GM19438 (cell line): ENCODE measurements around the gene FHL3.

ENCODE experiments used
- ATAC-seq: cut with Tn5 transposase; IDR thresholded peaks from one replicate; pipeline ENCODE4 v1.9.1; 2021; ENCODE audit warnings: low read depth; ENCODE audit not compliant: unreplicated experiment

The FHL3 gene

GRCh38 chr1:38014724-38015424, 9.6 kb upstream of the FHL3 start:
- no peak for ATAC-seq

GRCh38 chr1:38014171-38014570, 8.9 kb upstream of the FHL3 start:
- no peak for ATAC-seq

- ATAC-seq = no peak
These were observed 7.9 kb upstream of the FHL3 start for GRCh38 chr1:38013227-38013622.

GRCh38 chr1:38012363-38013226, 7.3 kb upstream of the FHL3 start, which contains the start of gene UTP11:
TSS of gene UTP11 (plus strand) at chr1:38012734. CDS start at chr1:38012803, 69 bp downstream.
- peak; percentile 92 for ATAC-seq

GRCh38 chr1:38009841-38010180, 4.5 kb upstream of the FHL3 start:
- ATAC-seq = no peak

GRCh38 chr1:38009088-38009840, 4.0 kb upstream of the FHL3 start:
- no peak for ATAC-seq

GRCh38 chr1:38006008-38006828, 904 bp upstream of the FHL3 start:
- no peak for ATAC-seq

- ATAC-seq = no peak
These were observed 818 bp downstream of the FHL3 start for GRCh38 chr1:38004284-38005108.

- no peak for ATAC-seq
These were observed 1.8 kb downstream of the FHL3 start for GRCh38 chr1:38003261-38004250.

- ATAC-seq = no peak
These were observed 4.5 kb downstream of the FHL3 start for GRCh38 chr1:38000529-38001455.

- ATAC-seq = no peak
These were observed 5.1 kb downstream of the FHL3 start for GRCh38 chr1:38000233-38000528.

GRCh38 chr1:37999430-38000232, 5.7 kb downstream of the FHL3 start:
- no peak for ATAC-seq

GRCh38 chr1:37998913-37999429, 6.3 kb downstream of the FHL3 start:
- no peak for ATAC-seq

- no peak for ATAC-seq
These were observed 7.1 kb downstream of the FHL3 start for GRCh38 chr1:37998089-37998808.

GRCh38 chr1:37997256-37998088, 7.8 kb downstream of the FHL3 start:
- ATAC-seq = no peak
